SK-N-SH treated with all-trans-retinoic acid at 6 μM for 48 hours (cell line): ENCODE measurements around the gene JAKMIP1.

Experiments used
- ATAC-seq: fragments of 200-7000 bp; cut with Tn5 transposase; 3 replicates; pipeline ENCODE4 v1.9.1; 2020; ENCODE audit warnings: mild to moderate bottlenecking, moderate library complexity
- ARNTL ChIP-seq: fragments of 450-650 bp; formaldehyde crosslinking; IDR thresholded peaks from 2 replicates; pipeline ENCODE4 v1.5.0; 2020; ENCODE audit warnings: low read depth, mild to moderate bottlenecking, moderate library complexity, borderline replicate concordance
- BACH2 ChIP-seq: fragments of 250-450 bp; sonication (Bioruptor Pico); IDR thresholded peaks from 2 replicates; pipeline ENCODE4 v1.9.0; 2021; ENCODE audit warnings: mild to moderate bottlenecking, borderline replicate concordance
- CSDC2 ChIP-seq: fragments of 250-450 bp; sonication (Bioruptor Pico); IDR thresholded peaks from 2 replicates; pipeline ENCODE4 v1.5.0; 2020; ENCODE audit warnings: mild to moderate bottlenecking, moderate library complexity
- ESRRG ChIP-seq: fragments of 250-450 bp; sonication (Bioruptor Pico); IDR thresholded peaks from 2 replicates; pipeline ENCODE4 v1.6.1; 2021; ENCODE audit warnings: mild to moderate bottlenecking
- GLIS3 ChIP-seq: fragments of 250-450 bp; sonication (Bioruptor Pico); IDR thresholded peaks from 2 replicates; pipeline ENCODE4 v1.5.0; 2020; ENCODE audit warnings: mild to moderate bottlenecking, moderate library complexity
- ISL1 ChIP-seq: fragments of 250-450 bp; sonication (Bioruptor Pico); IDR thresholded peaks from 2 replicates; pipeline ENCODE4 v2.1.2; 2022; ENCODE audit warnings: mild to moderate bottlenecking, moderate library complexity
- OSR1 ChIP-seq: fragments of 250-450 bp; sonication (Bioruptor Pico); IDR thresholded peaks from 2 replicates; pipeline ENCODE4 v1.8.0; 2022; ENCODE audit warnings: moderate library complexity, mild to moderate bottlenecking, inconsistent platforms
- PPARA ChIP-seq: fragments of 250-450 bp; sonication (Bioruptor Pico); IDR thresholded peaks from 2 replicates; pipeline ENCODE4 v1.5.0; 2020; ENCODE audit warnings: mild to moderate bottlenecking, borderline replicate concordance
- SNAI2 ChIP-seq: fragments of 250-450 bp; sonication (Bioruptor Pico); IDR thresholded peaks from 2 replicates; pipeline ENCODE4 v1.5.0; 2020; ENCODE audit warnings: mild to moderate bottlenecking, moderate library complexity
- TOX ChIP-seq: fragments of 250-450 bp; sonication (Bioruptor Pico); IDR thresholded peaks from 2 replicates; pipeline ENCODE4 v1.8.0; 2021; ENCODE audit warnings: mild to moderate bottlenecking, moderate library complexity, borderline replicate concordance
- ZC3H10 ChIP-seq: fragments of 250-450 bp; sonication (Bioruptor Pico); IDR thresholded peaks from 2 replicates; pipeline ENCODE4 v1.5.1; 2021; ENCODE audit warnings: mild to moderate bottlenecking, moderate library complexity
- ZFP3 ChIP-seq: fragments of 250-450 bp; sonication (Bioruptor Pico); IDR thresholded peaks from 2 replicates; pipeline ENCODE4 v1.5.0; 2020; ENCODE audit warnings: mild to moderate bottlenecking, moderate library complexity
- ZFP30 ChIP-seq: fragments of 450-650 bp; formaldehyde crosslinking; IDR thresholded peaks from 2 replicates; pipeline ENCODE4 v1.5.0; 2022; ENCODE audit warnings: mild to moderate bottlenecking, moderate library complexity
- ZNF565 ChIP-seq: fragments of 450-650 bp; formaldehyde crosslinking; conservative IDR thresholded peaks from 2 replicates; pipeline ENCODE4 v1.5.0; 2020; ENCODE audit warnings: low read depth, mild to moderate bottlenecking, moderate library complexity
- ZNF70 ChIP-seq: fragments of 450-650 bp; formaldehyde crosslinking; IDR thresholded peaks from 2 replicates; pipeline ENCODE4 v1.5.0; 2020; ENCODE audit warnings: mild to moderate bottlenecking, moderate library complexity
- ZNF8 ChIP-seq: fragments of 450-650 bp; formaldehyde crosslinking; IDR thresholded peaks from 2 replicates; pipeline ENCODE4 v1.5.0; 2020; ENCODE audit warnings: mild to moderate bottlenecking, moderate library complexity
- TF ChIP-seq, protein P1 (sequence below): fragments of 250-450 bp; sonication (Bioruptor Pico); IDR thresholded peaks from 2 replicates; pipeline ENCODE4 v1.5.1; 2020; ENCODE audit warnings: low read depth, mild to moderate bottlenecking, moderate library complexity
- TF ChIP-seq, protein P2 (sequence below): fragments of 250-450 bp; sonication (Bioruptor Pico); IDR thresholded peaks from 2 replicates; pipeline ENCODE4 v1.5.0; 2020; ENCODE audit warnings: mild to moderate bottlenecking, moderate library complexity
- TF ChIP-seq, protein P3 (sequence below): fragments of 250-450 bp; sonication (Bioruptor Pico); IDR thresholded peaks from 2 replicates; pipeline ENCODE4 v1.5.1; 2021; ENCODE audit warnings: mild to moderate bottlenecking, moderate library complexity
- TF ChIP-seq, protein P4 (sequence below): fragments of 250-450 bp; sonication (Bioruptor Pico); IDR thresholded peaks from 2 replicates; pipeline ENCODE4 v1.8.0; 2021; ENCODE audit warnings: low read depth, mild to moderate bottlenecking, moderate library complexity, borderline replicate concordance
- TF ChIP-seq, protein P5 (sequence below): fragments of 250-450 bp; sonication (Bioruptor Pico); IDR thresholded peaks from 2 replicates; pipeline ENCODE4 v1.8.0; 2020; ENCODE audit warnings: mild to moderate bottlenecking, moderate library complexity, borderline replicate concordance

JAKMIP1 gene

DNA sequence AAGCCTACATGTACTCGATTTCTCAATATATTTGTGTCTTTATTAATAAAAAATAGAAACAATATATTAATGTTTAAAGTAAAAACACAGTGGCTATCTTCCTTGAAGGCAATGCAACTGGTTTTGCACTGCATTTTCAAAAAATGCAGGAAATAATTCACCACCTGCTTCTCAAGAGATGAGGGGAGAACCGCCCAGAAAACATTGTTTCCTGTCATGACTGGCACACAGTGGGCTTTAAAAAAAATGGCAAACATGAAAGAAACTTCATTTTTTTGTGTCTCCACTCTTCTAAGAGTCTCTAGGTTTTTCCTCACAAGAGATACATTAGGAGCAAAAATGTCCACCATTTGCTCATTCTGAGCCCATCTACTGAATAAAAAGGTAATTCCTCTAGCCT is 131.4 kb downstream of the JAKMIP1 start:
- TF ChIP-seq, protein P1, sequence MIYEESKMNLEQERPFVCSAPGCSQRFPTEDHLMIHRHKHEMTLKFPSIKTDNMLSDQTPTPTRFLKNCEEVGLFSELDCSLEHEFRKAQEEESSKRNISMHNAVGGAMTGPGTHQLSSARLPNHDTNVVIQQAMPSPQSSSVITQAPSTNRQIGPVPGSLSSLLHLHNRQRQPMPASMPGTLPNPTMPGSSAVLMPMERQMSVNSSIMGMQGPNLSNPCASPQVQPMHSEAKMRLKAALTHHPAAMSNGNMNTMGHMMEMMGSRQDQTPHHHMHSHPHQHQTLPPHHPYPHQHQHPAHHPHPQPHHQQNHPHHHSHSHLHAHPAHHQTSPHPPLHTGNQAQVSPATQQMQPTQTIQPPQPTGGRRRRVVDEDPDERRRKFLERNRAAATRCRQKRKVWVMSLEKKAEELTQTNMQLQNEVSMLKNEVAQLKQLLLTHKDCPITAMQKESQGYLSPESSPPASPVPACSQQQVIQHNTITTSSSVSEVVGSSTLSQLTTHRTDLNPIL = no peak
- no peak for TF ChIP-seq GLIS3
- no peak for TF ChIP-seq BACH2 (CRISPR knock-in tag)
- TF ChIP-seq TOX (CRISPR knock-in tag) = no peak
- no peak for TF ChIP-seq ESRRG (CRISPR knock-in tag)
- no peak for TF ChIP-seq ARNTL (CRISPR knock-in tag)
- TF ChIP-seq, protein P2, sequence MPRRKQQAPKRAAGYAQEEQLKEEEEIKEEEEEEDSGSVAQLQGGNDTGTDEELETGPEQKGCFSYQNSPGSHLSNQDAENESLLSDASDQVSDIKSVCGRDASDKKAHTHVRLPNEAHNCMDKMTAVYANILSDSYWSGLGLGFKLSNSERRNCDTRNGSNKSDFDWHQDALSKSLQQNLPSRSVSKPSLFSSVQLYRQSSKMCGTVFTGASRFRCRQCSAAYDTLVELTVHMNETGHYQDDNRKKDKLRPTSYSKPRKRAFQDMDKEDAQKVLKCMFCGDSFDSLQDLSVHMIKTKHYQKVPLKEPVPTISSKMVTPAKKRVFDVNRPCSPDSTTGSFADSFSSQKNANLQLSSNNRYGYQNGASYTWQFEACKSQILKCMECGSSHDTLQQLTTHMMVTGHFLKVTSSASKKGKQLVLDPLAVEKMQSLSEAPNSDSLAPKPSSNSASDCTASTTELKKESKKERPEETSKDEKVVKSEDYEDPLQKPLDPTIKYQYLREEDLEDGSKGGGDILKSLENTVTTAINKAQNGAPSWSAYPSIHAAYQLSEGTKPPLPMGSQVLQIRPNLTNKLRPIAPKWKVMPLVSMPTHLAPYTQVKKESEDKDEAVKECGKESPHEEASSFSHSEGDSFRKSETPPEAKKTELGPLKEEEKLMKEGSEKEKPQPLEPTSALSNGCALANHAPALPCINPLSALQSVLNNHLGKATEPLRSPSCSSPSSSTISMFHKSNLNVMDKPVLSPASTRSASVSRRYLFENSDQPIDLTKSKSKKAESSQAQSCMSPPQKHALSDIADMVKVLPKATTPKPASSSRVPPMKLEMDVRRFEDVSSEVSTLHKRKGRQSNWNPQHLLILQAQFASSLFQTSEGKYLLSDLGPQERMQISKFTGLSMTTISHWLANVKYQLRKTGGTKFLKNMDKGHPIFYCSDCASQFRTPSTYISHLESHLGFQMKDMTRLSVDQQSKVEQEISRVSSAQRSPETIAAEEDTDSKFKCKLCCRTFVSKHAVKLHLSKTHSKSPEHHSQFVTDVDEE (CRISPR knock-in tag) = no peak
- TF ChIP-seq ISL1 (CRISPR knock-in tag) = no peak
- no peak for TF ChIP-seq ZNF8 (CRISPR knock-in tag)
- TF ChIP-seq CSDC2 = no peak
- TF ChIP-seq ZNF70 (CRISPR knock-in tag) = no peak
- TF ChIP-seq, protein P3, sequence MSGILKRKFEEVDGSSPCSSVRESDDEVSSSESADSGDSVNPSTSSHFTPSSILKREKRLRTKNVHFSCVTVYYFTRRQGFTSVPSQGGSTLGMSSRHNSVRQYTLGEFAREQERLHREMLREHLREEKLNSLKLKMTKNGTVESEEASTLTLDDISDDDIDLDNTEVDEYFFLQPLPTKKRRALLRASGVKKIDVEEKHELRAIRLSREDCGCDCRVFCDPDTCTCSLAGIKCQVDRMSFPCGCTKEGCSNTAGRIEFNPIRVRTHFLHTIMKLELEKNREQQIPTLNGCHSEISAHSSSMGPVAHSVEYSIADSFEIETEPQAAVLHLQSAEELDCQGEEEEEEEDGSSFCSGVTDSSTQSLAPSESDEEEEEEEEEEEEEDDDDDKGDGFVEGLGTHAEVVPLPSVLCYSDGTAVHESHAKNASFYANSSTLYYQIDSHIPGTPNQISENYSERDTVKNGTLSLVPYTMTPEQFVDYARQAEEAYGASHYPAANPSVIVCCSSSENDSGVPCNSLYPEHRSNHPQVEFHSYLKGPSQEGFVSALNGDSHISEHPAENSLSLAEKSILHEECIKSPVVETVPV (CRISPR knock-in tag) = no peak
- no peak for TF ChIP-seq OSR1 (CRISPR knock-in tag)
- TF ChIP-seq ZNF565 (CRISPR knock-in tag) = no peak
- no peak for TF ChIP-seq ZFP3 (CRISPR knock-in tag)
- TF ChIP-seq ZFP30 (CRISPR knock-in tag) = no peak
- no peak for TF ChIP-seq ZC3H10 (CRISPR knock-in tag)
- no peak for TF ChIP-seq SNAI2
- no peak for TF ChIP-seq PPARA (CRISPR knock-in tag)
- ATAC-seq = no peak

DNA sequence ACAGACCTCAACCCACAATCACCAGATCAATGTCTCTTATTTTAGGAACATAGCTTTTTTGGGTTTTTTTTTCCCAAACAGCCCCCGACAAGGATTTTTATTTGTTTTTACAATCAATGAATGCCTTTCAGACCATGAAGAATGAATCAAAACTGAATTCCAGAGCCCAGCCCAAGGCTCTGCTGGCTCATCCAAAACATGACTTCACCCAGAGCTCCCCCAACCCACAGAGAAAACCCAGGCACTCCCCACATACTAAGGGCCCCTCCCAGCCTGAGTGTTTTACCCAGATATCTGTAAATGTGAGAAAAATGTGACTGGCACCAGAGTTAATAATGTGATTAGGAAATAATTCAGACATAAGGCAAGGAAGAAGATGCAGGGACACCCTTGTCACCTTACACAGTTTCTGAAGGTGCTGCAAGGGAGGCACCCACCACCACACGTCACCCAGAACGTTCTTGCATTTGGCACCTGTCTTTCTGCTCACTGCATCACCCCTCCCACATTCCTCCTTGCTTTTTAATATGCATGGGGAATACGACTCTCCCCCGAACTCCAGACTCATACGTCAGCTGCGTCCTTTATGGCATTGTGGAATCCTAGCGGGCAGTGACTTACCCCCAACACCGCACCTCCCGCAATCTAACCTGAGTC is 134.3 kb downstream of the JAKMIP1 start:
- TF ChIP-seq OSR1 (CRISPR knock-in tag) = no peak
- TF ChIP-seq, protein P4, sequence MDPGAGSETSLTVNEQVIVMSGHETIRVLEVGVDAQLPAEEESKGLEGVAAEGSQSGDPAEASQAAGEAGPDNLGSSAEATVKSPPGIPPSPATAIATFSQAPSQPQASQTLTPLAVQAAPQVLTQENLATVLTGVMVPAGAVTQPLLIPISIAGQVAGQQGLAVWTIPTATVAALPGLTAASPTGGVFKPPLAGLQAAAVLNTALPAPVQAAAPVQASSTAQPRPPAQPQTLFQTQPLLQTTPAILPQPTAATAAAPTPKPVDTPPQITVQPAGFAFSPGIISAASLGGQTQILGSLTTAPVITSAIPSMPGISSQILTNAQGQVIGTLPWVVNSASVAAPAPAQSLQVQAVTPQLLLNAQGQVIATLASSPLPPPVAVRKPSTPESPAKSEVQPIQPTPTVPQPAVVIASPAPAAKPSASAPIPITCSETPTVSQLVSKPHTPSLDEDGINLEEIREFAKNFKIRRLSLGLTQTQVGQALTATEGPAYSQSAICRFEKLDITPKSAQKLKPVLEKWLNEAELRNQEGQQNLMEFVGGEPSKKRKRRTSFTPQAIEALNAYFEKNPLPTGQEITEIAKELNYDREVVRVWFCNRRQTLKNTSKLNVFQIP (CRISPR knock-in tag) = no peak
- TF ChIP-seq ZC3H10 (CRISPR knock-in tag) = no peak
- TF ChIP-seq ZFP30 (CRISPR knock-in tag) = no peak
- no peak for ATAC-seq

DNA sequence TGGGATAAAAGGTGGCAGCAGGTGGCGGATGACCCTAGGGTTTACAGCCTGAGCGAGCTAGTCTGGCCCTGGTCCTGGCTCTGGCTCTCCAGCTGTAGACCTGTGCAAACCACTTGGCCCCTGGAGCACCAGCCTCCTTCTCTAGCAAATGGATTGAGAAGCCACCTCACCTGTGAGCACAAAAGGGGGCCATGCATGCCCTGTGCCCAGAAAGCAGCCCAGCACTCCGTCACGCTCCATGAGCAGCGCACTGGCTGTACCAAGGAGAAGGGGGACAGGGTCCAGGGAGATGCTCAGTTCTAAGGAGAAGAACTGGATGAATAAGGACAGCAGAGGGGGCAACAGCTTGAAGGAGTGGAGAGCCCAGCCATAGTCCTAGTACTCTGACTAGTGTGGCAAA is 135.2 kb downstream of the JAKMIP1 start:
- ATAC-seq = no peak
- TF ChIP-seq ZFP30 (CRISPR knock-in tag) (no peak), ZNF70 (CRISPR knock-in tag) (no peak), ZNF565 (CRISPR knock-in tag) (no peak), SNAI2 (no peak), ZFP3 (CRISPR knock-in tag) (no peak), GLIS3 (no peak), PPARA (CRISPR knock-in tag) (no peak)
- TF ChIP-seq, protein P5, sequence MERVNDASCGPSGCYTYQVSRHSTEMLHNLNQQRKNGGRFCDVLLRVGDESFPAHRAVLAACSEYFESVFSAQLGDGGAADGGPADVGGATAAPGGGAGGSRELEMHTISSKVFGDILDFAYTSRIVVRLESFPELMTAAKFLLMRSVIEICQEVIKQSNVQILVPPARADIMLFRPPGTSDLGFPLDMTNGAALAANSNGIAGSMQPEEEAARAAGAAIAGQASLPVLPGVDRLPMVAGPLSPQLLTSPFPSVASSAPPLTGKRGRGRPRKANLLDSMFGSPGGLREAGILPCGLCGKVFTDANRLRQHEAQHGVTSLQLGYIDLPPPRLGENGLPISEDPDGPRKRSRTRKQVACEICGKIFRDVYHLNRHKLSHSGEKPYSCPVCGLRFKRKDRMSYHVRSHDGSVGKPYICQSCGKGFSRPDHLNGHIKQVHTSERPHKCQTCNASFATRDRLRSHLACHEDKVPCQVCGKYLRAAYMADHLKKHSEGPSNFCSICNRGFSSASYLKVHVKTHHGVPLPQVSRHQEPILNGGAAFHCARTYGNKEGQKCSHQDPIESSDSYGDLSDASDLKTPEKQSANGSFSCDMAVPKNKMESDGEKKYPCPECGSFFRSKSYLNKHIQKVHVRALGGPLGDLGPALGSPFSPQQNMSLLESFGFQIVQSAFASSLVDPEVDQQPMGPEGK (CRISPR knock-in tag) = no peak
- TF ChIP-seq, all 23 proteins: peak for 0
